ENCODE measurements around the gene UBE2J2.

GRCh38 chr1:1230656-1231399 is 42.8 kb downstream of the UBE2J2 start:
- TF ChIP-seq POLR2A (IDR thresholded peaks at IDR 0.05; ENCODE audit: low read depth, low read length) (no peak), CTCF (IDR thresholded peaks at IDR 0.05; ENCODE audit: extremely low read depth in 1 of 2, insufficient read depth in 1 of 2, low read depth in 1 of 2, low read length in 2 of 2) (peak; percentile 26 to 30), POLR2AphosphoS5 (IDR thresholded peaks at IDR 0.05; ENCODE audit: insufficient read depth, low read depth, low read length) (no peak), EZH2 (IDR thresholded peaks at IDR 0.05; ENCODE audit: borderline replicate concordance, low read depth, low read length, severe bottlenecking) (no peak), MYC (IDR thresholded peaks at IDR 0.05; ENCODE audit: low read depth, low read length) (no peak), GATA2 (IDR thresholded peaks at IDR 0.05; ENCODE audit: insufficient read depth, insufficient read length, low read depth, low read length) (no peak), FOS (IDR thresholded peaks at IDR 0.05; ENCODE audit: borderline replicate concordance, insufficient read depth, low read length) (no peak)
